Stimulated activated CD8-positive, alpha-beta memory T cell treated with anti-CD3 and anti-CD28 coated beads, Interleukin-7, amount 100 ng/mL, for 24 hours (primary cell): ENCODE data around the gene ADGRG2.
"Not testable (repeated sequence)": the region's sequence is repeated elsewhere in the genome, so short reads cannot be mapped to it uniquely, and the experiment has no call there.

Experiments
- DNase-seq: peaks from one replicate; pipeline ENCODE4 v3.0.0-alpha.2; 2020; ENCODE audit warnings: low read depth

ADGRG2 gene

GRCh38 chrX:19003756-19004155, 118.5 kb downstream of the ADGRG2 start:
- DNase-seq = no peak

GRCh38 chrX:18998653-18999052, 123.6 kb downstream of the ADGRG2 start:
- no peak for DNase-seq

- DNase-seq = no peak
These were observed 124.4 kb downstream of the ADGRG2 start for GRCh38 chrX:18997916-18998315.

GRCh38 chrX:18996536-18996935, 125.7 kb downstream of the ADGRG2 start:
- DNase-seq = no peak

- DNase-seq = no peak
These were observed 127.0 kb downstream of the ADGRG2 start for GRCh38 chrX:18995221-18995620.

- DNase-seq = no peak
These were observed 127.6 kb downstream of the ADGRG2 start for GRCh38 chrX:18994713-18995112.

GRCh38 chrX:18992829-18993228, 129.4 kb downstream of the ADGRG2 start:
- DNase-seq = no peak

- no peak for DNase-seq
These were observed 137.2 kb downstream of the ADGRG2 start for GRCh38 chrX:18985186-18985435.

GRCh38 chrX:18984381-18985185, 137.7 kb downstream of the ADGRG2 start:
- DNase-seq = peak; percentile 75

- DNase-seq = no peak
These were observed 138.4 kb downstream of the ADGRG2 start, which contains the start of gene PHKA2 for GRCh38 chrX:18983666-18984380. PHKA2 (minus strand) TSS chrX:18984114; CDS start chrX:18983932, 182 bp downstream.

GRCh38 chrX:18981124-18981807, 141.0 kb downstream of the ADGRG2 start:
- DNase-seq = no peak

- not testable (repeated sequence) for DNase-seq
These were observed 142.0 kb downstream of the ADGRG2 start for GRCh38 chrX:18980262-18980661.

GRCh38 chrX:18974993-18975392, 147.3 kb downstream of the ADGRG2 start:
- DNase-seq = no peak

GRCh38 chrX:18973527-18974192, 148.6 kb downstream of the ADGRG2 start:
- no peak for DNase-seq

- no peak for DNase-seq
These were observed 150.8 kb downstream of the ADGRG2 start for GRCh38 chrX:18971506-18971905.

- no peak for DNase-seq
These were observed 151.8 kb downstream of the ADGRG2 start for GRCh38 chrX:18970465-18970864.

GRCh38 chrX:18966624-18967023, 155.6 kb downstream of the ADGRG2 start:
- no peak for DNase-seq

GRCh38 chrX:18964901-18965300, 157.4 kb downstream of the ADGRG2 start:
- DNase-seq = no peak

GRCh38 chrX:18964026-18964425, 158.2 kb downstream of the ADGRG2 start:
- DNase-seq = no peak

GRCh38 chrX:18962329-18962728, 159.9 kb downstream of the ADGRG2 start:
- DNase-seq = no peak

- DNase-seq = no peak
These were observed 160.6 kb downstream of the ADGRG2 start for GRCh38 chrX:18961686-18962085.

- DNase-seq = no peak
These were observed 165.8 kb downstream of the ADGRG2 start for GRCh38 chrX:18956303-18957032.
